AML-193 (cell line): ENCODE results near the gene OPTN.
"Not testable (repeated sequence)": the region's sequence is repeated elsewhere in the genome, so short reads cannot be mapped to it uniquely, and the experiment has no call there.

ENCODE experiments used
- DNase-seq, 2 experiments: peaks; one replicate each; lab custom pipeline; 2025; lab: John Stamatoyannopoulos, UW

The OPTN gene

DNA sequence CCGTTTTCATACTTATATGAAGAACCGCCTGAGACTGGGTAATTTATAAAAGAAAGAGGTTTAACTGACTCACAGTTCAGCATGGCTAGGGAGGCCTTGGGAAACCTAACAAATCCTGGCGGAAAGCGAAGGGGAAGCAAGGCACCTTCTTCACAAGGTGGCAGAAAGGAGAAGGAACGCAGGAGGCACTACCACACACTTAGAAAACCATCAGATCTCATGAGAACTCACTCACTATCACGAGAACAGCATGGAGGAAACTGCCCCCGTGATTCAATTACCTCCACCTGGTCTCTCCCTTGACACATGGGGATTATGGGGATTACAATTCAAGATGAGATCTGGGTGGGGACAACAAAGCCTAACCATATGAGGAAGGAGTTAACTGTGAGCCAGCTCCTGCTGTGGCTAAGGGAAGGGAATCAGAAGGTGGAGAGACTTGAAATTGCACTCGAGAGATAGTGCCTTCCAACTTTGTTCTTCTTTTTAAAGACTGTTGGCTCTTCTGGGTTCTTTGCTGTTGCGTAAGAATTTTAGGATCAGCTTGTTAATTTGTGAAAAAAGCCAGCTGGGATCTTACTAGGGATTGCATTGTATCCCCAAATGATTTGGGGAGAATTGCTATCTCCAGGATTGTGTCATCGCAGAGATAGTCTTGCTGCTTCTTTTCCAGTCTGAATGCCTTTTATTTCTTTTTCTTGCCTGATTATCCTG, 21.0 kb downstream of the OPTN start:
- no peak for DNase-seq

DNA sequence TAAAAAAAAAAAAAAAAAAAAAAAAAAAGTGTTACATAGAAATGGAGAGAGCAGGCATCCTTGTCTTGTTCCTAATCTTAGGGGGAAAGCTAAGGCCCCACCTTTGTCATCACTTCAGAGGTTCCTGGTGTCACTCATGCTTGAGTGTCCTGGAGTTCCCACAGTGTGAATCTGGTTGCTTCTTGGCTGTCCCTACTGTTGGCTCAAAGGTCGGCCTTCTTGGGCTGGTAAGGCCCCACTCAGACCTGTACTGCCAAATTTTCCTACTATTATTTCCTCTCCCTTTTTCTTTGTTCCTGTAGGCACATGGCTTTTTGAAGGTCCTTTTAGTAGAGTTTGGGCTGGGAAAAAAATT, 21.5 kb downstream of the OPTN start:
- DNase-seq, result no peak

DNA sequence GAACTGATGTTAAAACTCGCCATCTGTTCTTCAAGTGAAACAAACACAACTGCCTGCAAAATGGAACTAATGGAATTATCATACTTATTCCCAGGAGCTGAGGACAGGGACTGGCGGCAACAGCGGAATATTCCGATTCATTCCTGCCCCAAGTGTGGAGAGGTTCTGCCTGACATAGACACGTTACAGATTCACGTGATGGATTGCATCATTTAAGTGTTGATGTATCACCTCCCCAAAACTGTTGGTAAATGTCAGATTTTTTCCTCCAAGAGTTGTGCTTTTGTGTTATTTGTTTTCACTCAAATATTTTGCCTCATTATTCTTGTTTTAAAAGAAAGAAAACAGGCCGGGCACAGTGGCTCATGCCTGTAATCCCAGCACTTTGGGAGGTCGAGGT, 36.7 kb downstream of the OPTN start:
- no peak for DNase-seq

DNA sequence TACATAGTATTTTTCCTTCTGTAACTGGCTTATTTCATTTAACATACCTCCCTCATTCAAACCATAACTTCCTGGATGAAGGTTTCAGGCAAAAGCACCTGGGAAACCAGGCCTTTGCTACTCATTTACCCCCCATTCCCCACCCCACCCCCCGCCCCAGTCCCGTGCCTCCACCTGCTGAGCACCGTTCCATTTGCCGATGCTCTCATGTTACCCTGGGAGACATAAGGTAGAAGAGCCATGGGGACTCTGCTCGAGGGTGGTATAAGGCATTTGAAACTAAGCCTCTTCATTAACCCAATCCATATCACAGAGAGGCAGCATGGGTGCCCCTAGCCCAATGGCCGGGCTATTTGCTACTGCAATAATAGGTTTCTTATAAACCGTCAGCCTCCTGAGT, 39.2 kb downstream of the OPTN start:
- DNase-seq, result no peak

DNA sequence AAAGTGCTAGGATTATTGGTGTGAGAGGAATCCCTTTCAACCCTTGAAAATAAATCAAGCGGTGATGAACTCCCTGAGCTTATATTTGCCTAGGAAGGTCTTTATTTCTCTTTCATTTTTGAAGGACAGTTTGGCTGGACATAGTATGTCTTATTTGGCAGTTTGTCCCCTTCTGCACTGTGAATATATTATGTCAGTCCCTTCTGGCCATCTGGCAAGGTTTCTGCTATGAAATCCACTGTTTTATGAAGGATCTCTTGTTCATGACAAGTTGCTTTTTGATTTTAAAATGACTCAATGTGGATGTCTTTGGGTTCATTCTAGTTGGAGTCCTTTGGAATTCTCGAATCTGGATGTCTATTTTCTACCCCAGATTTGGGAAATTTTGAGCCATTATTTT, 39.7 kb downstream of the OPTN start:
- DNase-seq, result no peak

DNA sequence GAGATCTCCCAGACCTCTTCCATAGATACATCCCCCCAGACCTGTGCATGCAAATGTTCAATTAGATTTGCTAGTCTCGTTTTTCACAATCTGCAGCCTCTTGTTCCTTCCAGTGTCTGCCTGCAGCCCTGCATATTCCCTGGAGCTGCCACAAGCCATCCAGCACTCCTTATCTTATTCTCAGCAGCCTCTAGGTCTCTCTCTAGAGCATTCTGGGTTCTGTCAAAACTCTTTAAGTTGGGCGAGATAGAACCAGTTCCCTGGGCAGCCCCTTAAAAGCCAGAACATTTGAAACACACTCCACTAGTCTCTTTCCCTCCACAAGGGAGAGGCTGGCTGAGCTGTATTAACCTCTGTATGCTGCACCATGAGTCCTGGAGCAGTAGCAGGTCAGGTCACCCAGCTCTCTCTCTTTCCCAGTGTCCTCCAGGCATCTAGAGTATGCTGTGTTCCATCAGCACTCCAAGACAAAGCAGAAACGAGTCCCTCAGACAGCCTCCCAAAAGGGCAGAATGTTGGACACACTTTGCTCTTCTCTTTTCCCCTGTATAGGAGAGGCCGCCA, 40.7 kb downstream of the OPTN start:
- no peak for DNase-seq

DNA sequence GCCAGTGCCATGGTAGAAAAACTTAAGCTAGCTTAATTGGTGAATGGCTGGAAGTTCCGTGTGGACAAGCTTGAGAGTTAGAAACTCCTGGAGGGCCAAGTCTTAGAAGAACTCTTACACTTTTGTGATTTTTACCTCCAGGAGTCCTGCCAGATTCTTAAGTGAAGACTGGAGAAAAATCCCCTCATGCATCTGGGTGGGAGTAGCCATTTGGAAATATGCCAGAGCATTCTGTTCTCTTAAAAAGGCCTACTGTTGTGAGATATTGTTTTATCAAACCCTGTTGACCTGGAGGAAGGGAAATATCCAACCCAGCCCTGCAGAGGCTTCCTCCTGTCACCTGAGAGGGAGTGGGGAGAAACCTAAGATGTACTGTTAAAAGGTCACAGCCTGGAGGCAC, 43.8 kb downstream of the OPTN start:
- DNase-seq, result no peak

DNA sequence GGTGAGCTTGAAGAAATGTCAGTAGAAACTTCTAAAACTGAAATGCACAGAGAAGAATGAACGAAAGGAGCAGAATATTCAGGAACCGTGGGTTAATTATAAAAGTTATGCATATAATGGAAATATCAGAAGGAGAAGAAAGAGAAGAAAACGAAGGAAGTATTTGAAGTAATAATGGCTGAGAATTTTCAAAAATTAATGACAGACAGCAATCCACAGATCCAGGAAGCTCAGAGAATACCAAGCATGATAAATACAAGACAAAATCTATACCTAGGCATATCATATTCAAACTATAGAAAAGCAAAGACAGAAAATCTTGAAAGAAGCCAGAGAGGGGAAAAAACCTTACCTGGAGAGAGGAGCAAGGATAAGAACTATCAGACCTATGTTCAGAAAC, 44.9 kb downstream of the OPTN start:
- no peak for DNase-seq

DNA sequence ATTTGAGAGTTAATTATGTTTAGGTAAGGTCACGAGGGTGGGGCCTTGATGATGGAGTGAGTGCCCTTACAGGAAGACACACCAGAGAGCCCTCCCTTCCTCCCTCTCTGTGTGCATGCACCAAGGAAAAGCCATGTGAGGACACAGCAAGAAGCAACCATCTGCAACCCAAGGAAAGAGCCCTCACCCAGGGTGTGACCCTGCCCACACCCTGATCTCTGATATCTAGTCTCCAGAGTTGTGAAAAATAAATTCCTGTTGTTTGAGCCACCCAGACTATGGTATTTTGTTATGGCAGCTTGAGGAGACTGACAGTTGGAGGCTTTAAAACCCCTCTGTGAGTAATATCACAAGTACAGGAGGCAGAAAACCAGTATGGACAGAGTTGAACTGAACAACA, 46.4 kb downstream of the OPTN start:
- no peak for DNase-seq

DNA sequence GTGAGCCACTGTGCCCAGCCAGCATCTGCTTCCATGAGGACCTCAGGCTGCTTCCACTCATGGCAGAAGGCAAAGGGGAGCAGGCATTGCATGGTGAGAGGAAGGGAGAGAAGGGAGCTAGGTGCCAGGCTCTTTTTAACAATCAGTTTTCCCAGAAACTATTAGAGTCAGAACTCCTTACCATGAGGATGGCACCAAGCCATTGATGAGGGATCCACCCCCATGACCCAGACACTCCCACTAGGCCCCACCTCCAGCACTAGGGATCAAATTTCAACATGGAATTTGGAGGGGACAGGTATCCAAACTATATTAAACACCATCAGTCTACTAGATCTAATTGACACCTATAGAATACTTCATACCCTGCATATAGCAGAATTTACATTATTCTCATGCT, 47.2 kb downstream of the OPTN start:
- no peak for DNase-seq

DNA sequence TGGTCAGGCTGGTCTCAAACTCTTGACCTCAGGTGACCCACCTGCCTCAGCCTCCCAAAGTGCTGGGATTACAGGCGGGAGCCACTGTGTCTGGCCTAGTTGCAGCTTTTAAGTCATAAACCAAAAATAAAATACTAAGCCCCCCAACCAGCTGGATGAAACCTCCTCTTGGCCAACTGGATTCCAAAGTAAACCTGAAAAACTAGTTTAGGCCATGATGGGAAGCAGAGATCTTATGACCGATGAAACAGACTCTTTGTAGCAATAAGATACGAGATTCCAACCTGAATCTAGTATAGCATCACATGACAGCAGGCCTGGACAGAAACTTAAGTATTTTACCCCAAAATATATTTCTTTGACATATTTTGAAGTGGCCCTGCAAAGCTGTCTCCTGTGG, 52.3 kb downstream of the OPTN start:
- DNase-seq, result no peak

DNA sequence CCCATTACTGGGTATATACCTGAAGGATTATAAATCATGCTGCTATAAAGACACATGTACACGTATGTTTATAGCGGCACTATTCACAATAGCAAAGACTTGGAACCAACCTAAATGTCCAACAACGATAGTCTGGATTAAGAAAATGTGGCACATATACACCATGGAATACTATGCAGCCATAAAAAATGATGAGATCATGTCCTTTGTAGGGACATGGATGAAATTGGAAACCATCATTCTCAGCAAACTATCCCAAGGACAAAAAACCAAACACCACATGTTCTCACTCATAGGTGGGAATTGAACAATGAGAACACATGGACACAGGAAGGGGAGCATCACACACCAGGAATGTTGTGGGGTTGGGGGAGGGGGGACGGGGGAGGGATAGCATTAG, 55.9 kb downstream of the OPTN start:
- DNase-seq, result not testable (repeated sequence)

DNA sequence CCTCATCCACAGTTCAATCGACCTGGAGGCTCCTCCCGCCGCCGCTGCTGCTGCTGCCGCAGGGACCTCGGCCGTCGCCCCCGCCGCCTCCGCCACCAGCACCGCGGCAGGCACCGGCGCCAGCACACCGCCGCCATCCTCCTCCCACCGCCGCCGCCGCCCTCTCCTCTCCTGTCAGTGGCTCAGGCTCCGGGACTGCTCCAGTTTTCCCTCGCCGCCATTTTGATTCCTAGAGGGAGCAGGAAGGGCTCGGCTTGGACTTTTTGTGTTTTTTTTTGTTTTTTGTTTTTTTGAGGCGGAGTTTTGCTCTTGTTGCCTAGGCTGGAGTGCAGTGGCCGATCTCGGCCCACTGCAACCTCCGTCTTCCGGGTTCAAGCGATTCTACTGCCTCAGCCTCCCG, 58.4 kb downstream of the OPTN start:
- no peak for DNase-seq

DNA sequence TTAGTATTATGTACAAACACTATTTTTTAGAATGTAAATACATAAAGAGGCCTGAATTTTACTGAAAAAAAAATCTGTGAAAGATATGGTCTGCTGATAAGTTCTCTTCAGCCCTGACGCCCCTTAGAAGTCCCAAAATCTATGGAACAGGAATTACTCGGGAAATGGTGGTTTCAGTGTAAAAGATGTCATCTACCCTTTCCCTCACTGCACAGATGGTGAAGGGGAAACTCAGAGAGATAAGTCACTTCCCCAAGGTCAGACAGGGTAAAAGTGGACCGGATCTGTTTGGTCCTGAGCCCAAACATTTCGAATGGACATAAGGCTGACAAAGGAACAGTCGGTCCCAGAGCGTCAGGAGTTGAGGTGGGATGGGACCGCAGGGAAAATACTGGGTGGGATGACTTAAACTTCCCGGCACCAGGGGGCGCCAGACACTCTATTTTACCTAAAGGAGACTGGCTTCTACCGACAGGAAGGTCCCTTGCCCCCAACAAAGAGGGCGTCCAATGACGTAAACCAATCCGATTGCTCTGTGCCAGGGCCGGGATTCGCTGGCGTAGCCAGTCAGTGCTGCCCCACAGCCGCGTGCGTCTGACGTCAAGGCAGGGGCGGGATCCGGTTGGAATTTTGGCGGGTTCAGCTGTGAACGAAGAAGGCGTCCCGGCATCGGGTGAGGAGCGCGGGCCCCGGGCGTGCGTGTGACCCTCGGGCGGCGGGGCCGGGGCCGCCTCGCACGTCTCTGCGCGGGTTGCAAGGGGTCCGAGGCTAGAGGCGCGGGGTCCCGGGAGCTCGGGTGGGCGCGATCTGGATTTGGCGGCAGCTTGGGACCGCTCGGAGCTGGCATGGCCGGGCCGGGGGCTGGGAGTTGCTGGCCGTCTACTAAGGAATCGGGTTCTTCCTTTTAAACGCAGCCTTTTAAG, 61.2 kb downstream of the OPTN start, which contains the start of gene MCM10:
Gene MCM10 (plus strand): TSS at position 625 of the 923 bp plus-strand sequence. CDS start 2,645 bp downstream, outside the sequence.
- DNase-seq, result peak; percentile 94 to 98

DNA sequence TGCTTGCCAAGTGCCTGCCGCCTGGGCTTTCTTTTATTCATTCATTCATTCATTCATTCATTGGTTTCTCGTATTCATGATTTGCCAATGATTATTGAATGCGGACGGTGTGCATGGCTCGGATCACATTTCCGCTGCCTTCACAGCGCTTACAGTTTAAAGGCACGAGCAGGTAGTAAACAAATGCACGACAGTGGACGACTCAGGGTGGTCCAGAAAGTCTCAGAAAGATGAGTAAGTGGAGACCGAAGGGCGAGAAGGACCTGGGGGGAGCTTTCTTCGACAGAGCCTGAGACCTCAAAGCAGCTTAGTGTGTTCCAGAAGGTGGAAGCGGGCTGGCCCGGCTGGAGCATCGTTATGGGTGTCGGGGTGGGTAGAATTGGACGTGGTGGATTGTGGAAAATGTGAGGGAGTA, 61.9 kb downstream of the OPTN start:
- DNase-seq, result no peak

DNA sequence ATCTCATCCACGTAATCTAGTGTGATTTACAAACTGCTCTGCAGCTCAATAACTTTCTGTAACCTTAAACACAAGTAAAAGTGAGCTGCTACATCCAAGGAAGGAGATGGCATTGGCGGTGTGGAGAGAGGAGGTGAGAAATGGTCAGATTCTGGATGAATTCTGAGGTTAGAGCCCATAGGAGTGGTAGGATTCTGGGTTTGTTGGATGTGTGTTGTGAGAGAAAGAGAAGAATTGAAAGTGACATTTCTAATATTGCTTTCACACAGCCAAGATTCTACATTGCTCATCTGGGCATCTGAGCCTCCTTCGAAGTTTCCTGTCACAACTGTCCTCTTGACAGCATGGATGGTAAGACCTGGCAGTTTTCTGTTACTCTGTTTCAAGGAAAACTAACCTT, 63.9 kb downstream of the OPTN start:
- DNase-seq, result no peak

DNA sequence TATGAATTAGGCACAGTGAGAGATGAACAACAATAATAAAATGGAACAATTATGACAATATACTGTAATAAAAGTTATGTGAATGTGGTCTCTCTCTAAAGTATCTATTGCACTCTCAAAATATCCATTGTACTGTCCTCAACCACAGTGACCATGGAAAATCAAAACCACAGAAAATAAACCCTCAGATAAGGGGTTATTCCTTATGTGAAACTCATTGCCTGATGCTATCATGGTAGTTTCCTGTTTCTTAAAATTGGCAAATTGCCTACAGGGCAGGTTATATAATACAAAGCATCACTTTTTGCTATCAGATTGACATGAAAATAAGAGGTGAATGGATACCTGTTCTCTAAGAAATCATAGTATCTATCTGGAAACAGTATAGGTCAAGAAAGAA, 65.2 kb downstream of the OPTN start:
- no peak for DNase-seq

DNA sequence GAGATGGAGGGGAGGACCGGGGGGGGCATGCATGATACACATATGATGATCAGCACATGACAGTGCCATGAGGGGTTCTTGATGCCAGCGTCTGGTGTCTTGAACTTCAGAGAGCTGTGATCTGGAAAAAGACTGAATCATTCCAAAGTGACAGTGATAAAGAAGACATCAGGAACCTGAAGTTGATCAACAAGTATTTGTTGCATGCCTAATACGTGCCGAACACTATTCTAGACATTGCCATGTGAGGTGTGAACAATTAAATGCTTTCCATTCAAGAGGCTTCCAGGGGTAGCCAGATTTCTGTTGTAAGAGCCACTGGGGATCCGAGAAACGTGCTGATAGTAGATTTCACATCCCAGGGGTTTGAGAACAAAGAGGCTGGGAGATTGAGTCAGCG, 67.6 kb downstream of the OPTN start:
- no peak for DNase-seq

DNA sequence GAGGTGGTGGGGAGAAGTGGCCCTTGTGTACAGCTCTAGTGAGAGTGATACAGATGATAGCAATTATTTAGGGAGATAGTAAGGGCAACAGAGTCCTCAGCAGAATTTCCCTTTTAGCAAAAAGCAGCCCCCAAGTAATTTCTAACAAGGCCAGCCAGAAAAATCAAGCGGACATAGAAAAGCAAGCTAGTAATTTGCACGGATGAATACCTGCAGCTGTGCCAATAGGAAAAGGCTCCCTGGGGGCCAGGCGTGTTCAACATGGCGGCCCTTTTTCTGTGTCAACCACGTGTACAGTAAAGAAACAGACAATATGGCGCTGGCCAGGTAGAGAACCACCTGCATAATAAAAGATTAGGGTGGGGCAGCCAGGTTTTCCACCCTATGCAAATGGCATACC, 68.8 kb downstream of the OPTN start:
- no peak for DNase-seq

DNA sequence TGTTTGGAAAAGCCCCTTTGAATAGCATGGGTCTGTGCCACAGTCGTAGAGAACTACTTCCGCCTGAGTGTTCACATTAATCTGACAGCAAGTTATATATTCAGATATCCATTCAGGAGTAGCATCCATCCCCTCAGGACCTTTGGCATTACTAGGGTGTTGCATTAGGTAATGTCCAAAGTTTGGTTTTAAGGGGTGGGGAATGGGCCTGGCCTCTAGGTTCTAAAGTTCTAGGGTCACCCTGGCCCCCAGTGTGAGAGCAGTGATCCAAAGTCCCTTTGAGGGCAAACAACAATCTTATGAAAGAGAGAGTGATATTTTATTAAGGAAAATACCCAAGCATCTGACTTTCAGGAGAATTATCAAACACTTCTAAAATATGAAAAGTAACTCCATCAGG, 73.7 kb downstream of the OPTN start:
- DNase-seq, result no peak

DNA sequence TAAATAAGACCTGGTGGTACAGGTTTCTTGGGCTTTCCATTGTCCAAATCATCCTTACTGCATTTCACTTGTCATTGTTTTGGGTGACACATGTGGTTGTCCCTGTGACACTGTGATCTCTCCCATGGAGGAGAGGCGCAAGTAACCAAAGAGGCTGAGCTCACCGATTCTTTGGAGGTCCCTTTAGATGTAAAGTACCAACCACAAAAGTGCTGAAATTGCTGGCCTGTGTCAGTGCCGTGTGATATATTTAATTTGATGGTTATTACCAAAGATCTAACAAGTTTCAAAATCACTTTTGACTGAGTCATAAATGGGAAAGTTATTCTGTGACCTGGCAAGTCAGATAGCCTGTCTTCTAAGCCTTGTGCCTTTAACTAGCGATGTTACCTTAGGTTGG, 80.8 kb downstream of the OPTN start:
- no peak for DNase-seq

DNA sequence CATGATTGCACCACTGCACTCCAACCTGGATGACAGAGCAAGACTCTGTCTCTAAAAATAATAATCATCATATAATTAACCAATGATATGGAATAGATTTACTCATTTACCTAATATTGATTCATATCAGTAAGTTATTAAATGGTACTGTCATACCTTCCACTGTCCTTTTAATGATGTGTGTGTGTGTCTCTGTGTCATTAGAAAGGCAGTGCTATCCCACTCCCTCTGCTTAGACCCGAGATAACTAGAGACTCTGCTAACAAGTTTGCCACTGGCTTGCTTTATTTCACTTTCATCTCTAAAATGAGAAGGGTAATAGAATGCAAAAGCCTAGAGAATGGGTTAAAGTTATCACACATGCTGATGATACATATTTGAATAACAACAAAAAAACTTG, 82.5 kb downstream of the OPTN start:
- DNase-seq, result no peak

DNA sequence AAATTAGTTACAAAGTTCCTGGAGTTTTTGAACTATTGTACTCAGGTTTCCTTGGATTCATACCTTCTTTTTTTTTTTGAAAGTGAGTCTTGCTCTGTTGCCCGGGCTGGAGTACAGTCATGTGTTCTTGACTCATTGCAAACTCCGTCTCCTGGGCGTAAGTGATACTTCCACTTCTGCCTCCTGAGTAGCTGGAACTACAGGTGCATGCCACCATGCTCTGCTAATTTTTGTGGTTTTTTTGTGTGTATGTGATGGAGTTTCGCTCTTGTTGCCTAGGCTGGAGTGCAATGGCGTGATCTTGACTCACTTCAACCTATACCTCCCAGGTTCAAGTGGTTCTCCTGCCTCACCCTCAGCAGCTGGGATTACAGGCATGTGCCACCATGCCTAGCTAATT, 83.7 kb downstream of the OPTN start:
- DNase-seq, result no peak
